AG04450 (cell line): ENCODE measurements around the gene MB21D2. TPM values are rescaled to one million over a fixed set of nuclear protein-coding genes. Genes with fewer than 3 reads are reported as not detected.
A peak's percentile ranks its signal among the peaks of the same experiment; 100 is the strongest.

ENCODE experiments used
- CTCF ChIA-PET: fragments of 300-600, 350-600 bp; formaldehyde crosslinking; extraction: SDS; loops from one replicate; lab custom pipeline; 2022; ENCODE audit warnings: antibody characterized with exemption, inconsistent platforms; lab: Charles Lee
- POLR2A ChIA-PET: fragments of 350-600 bp; formaldehyde crosslinking; extraction: SDS; loops from one replicate; lab custom pipeline; 2021; ENCODE audit warnings: antibody characterized with exemption, inconsistent platforms; lab: Yijun Ruan, JAX
- DNase-seq: peaks from one replicate; pipeline ENCODE4 v3.0.0-alpha.2; 2011; ENCODE audit warnings: low read depth, low spot score
- H3K27ac ChIP-seq: one replicate; pipeline ENCODE4 v1.5.1; 2012; ENCODE audit warnings: low read depth, low read length, control low read depth
- H3K27me3 ChIP-seq: one replicate; pipeline ENCODE4 v1.6.0; 2012; ENCODE audit warnings: low read length; ENCODE audit not compliant: control insufficient read depth, insufficient read depth
- H3K4me3 ChIP-seq: 2 replicates; pipeline ENCODE4 v1.5.1; 2011; ENCODE audit warnings: mild to moderate bottlenecking, low read depth, low read length, control low read depth
- H3K9me3 ChIP-seq: 2 replicates; pipeline ENCODE4 v1.5.1; 2012; ENCODE audit warnings: low read length; ENCODE audit not compliant: control insufficient read depth, insufficient read depth
- CTCF ChIP-seq: IDR thresholded peaks from 2 replicates; pipeline ENCODE4 v1.5.1; 2011; ENCODE audit warnings: low read depth, low read length, control low read depth, inconsistent platforms
- polyA plus RNA-seq: library from polyadenylated mRNA; depleted of rRNA; stranded (reverse); fragments of >200 nt; gene quantifications from 2 replicates; pipeline ENCODE4 v1.2.3, GENCODE V29; 2011

The MB21D2 gene
- polyA plus RNA-seq, 1 experiment: 14.6 TPM

DNA sequence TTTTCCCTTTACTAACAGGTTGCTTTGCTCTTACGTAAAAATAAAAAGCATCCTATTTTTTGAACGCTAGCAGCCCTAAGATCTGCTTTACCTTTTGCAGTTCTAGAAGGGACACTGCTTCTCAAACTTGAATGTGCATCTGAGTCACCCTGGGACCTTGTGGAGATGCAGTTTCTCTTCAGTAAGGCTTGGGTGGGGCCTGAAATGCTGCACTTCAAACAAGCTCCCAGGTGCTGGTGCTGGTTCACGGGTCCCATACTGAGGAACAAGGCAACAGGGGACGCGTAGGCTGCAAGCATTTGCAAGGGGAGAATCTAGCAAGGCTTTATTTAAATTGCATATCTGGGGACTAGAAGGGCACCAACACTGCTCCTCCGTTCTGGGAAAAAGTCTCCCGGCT is 30.0 kb downstream of the MB21D2 start:
- Histone ChIP-seq H3K4me3 (no peak overlapping the region), H3K27me3 (no peaks in the 10 kb centered on the region), H3K9me3 (no peaks in the 10 kb centered on the region), H3K27ac (no peak overlapping the region)
- ChIA-PET POLR2A (no interaction called here), CTCF (interaction anchor here (0.7 kb wide), 1 partner anchor 30 kb away, joined by 3 read pairs; the partner anchor contains the start of gene MB21D2)
- no peak for TF ChIP-seq CTCF
- no peak for DNase-seq

DNA sequence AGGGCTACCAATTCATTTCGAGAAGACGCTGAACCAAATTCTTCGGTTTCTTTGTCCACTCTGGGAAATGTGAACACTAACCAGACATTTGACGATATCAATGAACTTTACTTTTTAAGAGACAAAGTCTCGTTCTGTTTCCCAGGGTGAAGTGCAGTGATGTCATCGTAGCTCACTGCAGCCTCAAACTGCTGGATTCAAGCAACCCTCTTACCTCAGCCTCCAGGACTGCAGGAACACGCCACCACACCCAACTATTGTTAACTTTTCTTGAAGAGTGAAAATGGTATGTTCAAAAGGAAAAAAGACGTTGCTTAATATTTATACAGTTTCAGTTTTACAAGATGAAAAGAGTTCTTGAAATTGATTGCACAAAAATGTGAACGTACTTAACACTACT is 30.6 kb downstream of the MB21D2 start:
- Histone ChIP-seq H3K27me3 (no peaks in the 10 kb centered on the region), H3K27ac (no peak overlapping the region), H3K4me3 (no peak overlapping the region), H3K9me3 (no peaks in the 10 kb centered on the region)
- no peak for TF ChIP-seq CTCF
- DNase-seq: no peak
- CTCF ChIA-PET: no interaction called here
- POLR2A ChIA-PET: no interaction called here

DNA sequence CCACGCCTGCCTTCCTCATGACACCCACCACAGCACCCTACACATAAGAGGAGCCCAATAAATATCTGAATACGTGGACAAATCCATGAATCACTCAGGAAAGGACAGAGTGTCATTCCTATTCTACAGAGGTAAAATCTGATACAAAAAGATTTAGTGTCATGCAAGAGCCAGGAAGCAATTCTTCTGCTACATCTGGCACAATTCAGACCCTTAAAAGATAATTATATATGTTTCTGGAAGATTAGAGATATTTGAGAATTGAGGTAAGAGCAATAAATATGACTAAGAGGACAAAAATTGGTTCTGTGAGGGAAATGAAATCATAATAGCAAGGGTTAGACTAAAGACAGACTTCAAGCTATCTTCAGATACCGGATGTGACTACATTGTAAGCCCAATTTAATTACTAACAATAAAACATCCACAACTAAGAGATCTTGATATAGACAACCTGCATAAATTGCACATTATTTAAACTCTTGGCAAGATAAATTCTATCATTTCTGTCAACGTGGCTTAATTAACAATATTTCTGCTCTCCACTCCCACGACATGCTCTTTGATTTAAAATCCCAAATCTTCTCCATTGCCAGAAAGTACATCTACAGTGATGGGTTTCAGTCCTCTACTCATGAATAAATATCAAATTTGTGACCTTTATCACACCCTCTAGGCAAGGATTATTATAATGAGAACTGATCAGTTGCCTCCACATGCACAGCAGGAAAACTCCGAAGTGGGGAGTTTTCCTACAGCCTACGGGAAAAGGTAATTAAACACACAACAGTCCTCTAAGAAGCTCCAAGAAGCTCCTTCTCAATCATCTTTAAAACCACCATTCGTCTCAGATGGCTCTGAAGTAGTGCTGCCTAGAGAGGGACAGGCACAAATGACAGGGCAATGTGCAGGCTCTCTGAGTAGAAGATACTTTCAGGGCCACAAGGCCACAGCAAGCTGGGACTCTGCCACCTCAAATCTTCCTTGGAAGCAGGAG is 32.6 kb downstream of the MB21D2 start:
- Histone ChIP-seq H3K9me3 (no peaks in the 10 kb centered on the region), H3K27ac (peak overlapping the region; percentile 66), H3K4me3 (no peak overlapping the region), H3K27me3 (no peaks in the 10 kb centered on the region)
- no peak for TF ChIP-seq CTCF
- ChIA-PET CTCF (no interaction called here), POLR2A (interaction anchor here (0.9 to 1.0 kb wide), 2 partner anchors 32 to 58 kb away, joined by 4 read pairs; partner anchors contain the start of gene MB21D2)
- DNase-seq: no peak

GRCh38 chr3:192883512-192883911 is 34.1 kb downstream of the MB21D2 start:
- POLR2A ChIA-PET: interaction anchor here (0.6 to 1.1 kb wide), 3 partner anchors 17 to 33 kb away, joined by 3 to 7 read pairs (median 3); no protein-coding TSS in a partner anchor
- Histone ChIP-seq H3K4me3 (no peak overlapping the region), H3K27ac (peak overlapping the region; percentile 69), H3K9me3 (no peaks in the 10 kb centered on the region), H3K27me3 (no peaks in the 10 kb centered on the region)
- CTCF ChIA-PET: no interaction called here
- TF ChIP-seq CTCF: no peak
- no peak for DNase-seq
